Muscle layer of colon (tissue), 2 donors: ENCODE measurements around the gene C1orf159.
"Not testable (repeated sequence)": the region's sequence is repeated elsewhere in the genome, so short reads cannot be mapped to it uniquely, and the experiment has no call there.

Source experiments
- H3K27ac ChIP-seq: one replicate; pipeline ENCODE4 v1.7.0; 2013; ENCODE audit warnings: low read depth, mild to moderate bottlenecking, low read length, moderate library complexity
- H3K27me3 ChIP-seq, 2 donors: one replicate each; pipeline ENCODE4 v1.7.0; 2013; ENCODE audit warnings: low read length in 2 of 2, mild to moderate bottlenecking in 2 of 2; ENCODE audit not compliant: insufficient read depth in 2 of 2, control insufficient read depth in 1 of 2
- H3K36me3 ChIP-seq: one replicate; pipeline ENCODE4 v1.7.0; 2013; ENCODE audit warnings: mild to moderate bottlenecking, low read length; ENCODE audit not compliant: insufficient read depth
- H3K4me1 ChIP-seq: one replicate; pipeline ENCODE4 v1.7.0; 2013; ENCODE audit warnings: mild to moderate bottlenecking, low read length; ENCODE audit not compliant: insufficient read depth
- H3K4me3 ChIP-seq, 2 donors: one replicate each; pipeline ENCODE4 v1.7.0; 2013; ENCODE audit warnings: low read length in 2 of 2, low read depth in 1 of 2, mild to moderate bottlenecking in 1 of 2, moderate library complexity in 1 of 2
- H3K9ac ChIP-seq: one replicate; pipeline ENCODE4 v1.7.0; 2013; ENCODE audit warnings: low read length
- H3K9me3 ChIP-seq: one replicate; pipeline ENCODE4 v1.7.0; 2013; ENCODE audit warnings: mild to moderate bottlenecking, low read length
- donor health status: abdominal sarcoma.
- donor health status: Adenocarcinoma of cecum.

C1orf159 gene

GRCh38 chr1:1069711-1070676 lies 45.9 kb downstream of the C1orf159 start:
- H3K9ac ChIP-seq, result no peak overlapping the region
- no peaks in the 10 kb centered on the region for H3K36me3 ChIP-seq
- H3K4me3 ChIP-seq, result no peak overlapping the region
- H3K27ac ChIP-seq, result no peak overlapping the region
- H3K27me3 ChIP-seq, result peaks cover 10 to 75% of the 10 kb centered on the region in 2 donors
- H3K9me3 ChIP-seq, result no peaks in the 10 kb centered on the region
- no peaks in the 10 kb centered on the region for H3K4me1 ChIP-seq

GRCh38 chr1:1069056-1069710 lies 46.7 kb downstream of the C1orf159 start:
- Histone ChIP-seq H3K9ac (no peak overlapping the region), H3K36me3 (no peaks in the 10 kb centered on the region), H3K27ac (no peak overlapping the region), H3K9me3 (no peaks in the 10 kb centered on the region), H3K4me1 (no peaks in the 10 kb centered on the region), H3K27me3 (peaks cover 10 to 73% of the 10 kb centered on the region in 2 donors), H3K4me3 (peak overlapping the region in 1 of 2 donors; percentile 38)

GRCh38 chr1:1068517-1069055 lies 47.3 kb downstream of the C1orf159 start:
- H3K4me3 ChIP-seq, result no peak overlapping the region
- no peaks in the 10 kb centered on the region for H3K36me3 ChIP-seq
- H3K9me3 ChIP-seq, result no peaks in the 10 kb centered on the region
- H3K27me3 ChIP-seq, result peaks cover 12 to 73% of the 10 kb centered on the region in 2 donors
- no peak overlapping the region for H3K27ac ChIP-seq
- no peak overlapping the region for H3K9ac ChIP-seq
- no peaks in the 10 kb centered on the region for H3K4me1 ChIP-seq

- Histone ChIP-seq H3K27me3 (peaks cover 18 to 72% of the 10 kb centered on the region in 2 donors), H3K27ac (no peak overlapping the region), H3K9ac (no peak overlapping the region), H3K4me1 (no peaks in the 10 kb centered on the region), H3K9me3 (no peaks in the 10 kb centered on the region), H3K36me3 (no peaks in the 10 kb centered on the region), H3K4me3 (no peak overlapping the region)
Measured at GRCh38 chr1:1067860-1068516, 47.9 kb downstream of the C1orf159 start.

- no peak overlapping the region for H3K27ac ChIP-seq
- H3K4me1 ChIP-seq, result no peaks in the 10 kb centered on the region
- no peaks in the 10 kb centered on the region for H3K36me3 ChIP-seq
- H3K9ac ChIP-seq, result no peak overlapping the region
- no peaks in the 10 kb centered on the region for H3K9me3 ChIP-seq
- peaks cover 23 to 71% of the 10 kb centered on the region in 2 donors for H3K27me3 ChIP-seq
- no peak overlapping the region for H3K4me3 ChIP-seq
Measured at GRCh38 chr1:1067284-1067859, 48.5 kb downstream of the C1orf159 start.

- Histone ChIP-seq H3K9me3 (no peaks in the 10 kb centered on the region), H3K27me3 (peaks cover 24 to 70% of the 10 kb centered on the region in 2 donors), H3K36me3 (no peaks in the 10 kb centered on the region), H3K4me3 (no peak overlapping the region), H3K4me1 (no peaks in the 10 kb centered on the region), H3K27ac (no peak overlapping the region), H3K9ac (no peak overlapping the region)
Measured at GRCh38 chr1:1066403-1067283, 49.2 kb downstream of the C1orf159 start.

GRCh38 chr1:1065940-1066304 lies 50.0 kb downstream of the C1orf159 start:
- peaks cover 31 to 75% of the 10 kb centered on the region in 2 donors for H3K27me3 ChIP-seq
- not testable (repeated sequence) for H3K4me3 ChIP-seq, H3K4me1 ChIP-seq, H3K9me3 ChIP-seq, H3K36me3 ChIP-seq, H3K27ac ChIP-seq, H3K9ac ChIP-seq

- no peaks in the 10 kb centered on the region for H3K36me3 ChIP-seq
- H3K9me3 ChIP-seq, result no peaks in the 10 kb centered on the region
- no peaks in the 10 kb centered on the region for H3K4me1 ChIP-seq
- H3K9ac ChIP-seq, result no peak overlapping the region
- peaks cover 33 to 75% of the 10 kb centered on the region in 2 donors for H3K27me3 ChIP-seq
- no peak overlapping the region for H3K27ac ChIP-seq
- no peak overlapping the region for H3K4me3 ChIP-seq
Measured at GRCh38 chr1:1065265-1065939, 50.5 kb downstream of the C1orf159 start.

- no peaks in the 10 kb centered on the region for H3K36me3 ChIP-seq
- no peaks in the 10 kb centered on the region for H3K4me1 ChIP-seq
- H3K4me3 ChIP-seq, result peak overlapping the region in 1 of 2 donors; percentile 15
- peaks cover 41 to 75% of the 10 kb centered on the region in 2 donors for H3K27me3 ChIP-seq
- H3K27ac ChIP-seq, result no peak overlapping the region
- no peaks in the 10 kb centered on the region for H3K9me3 ChIP-seq
- H3K9ac ChIP-seq, result no peak overlapping the region
Measured at GRCh38 chr1:1063945-1064831, 51.7 kb downstream of the C1orf159 start.
